GM23338 (cell line): ENCODE data around the gene SLC25A15. TPM values are rescaled to one million over a fixed set of nuclear protein-coding genes. Genes with fewer than 3 reads are reported as not detected.

Experiments
- ATAC-seq: fragments of 200-7000 bp; cut with Tn5 transposase; 3 replicates; pipeline ENCODE4 v1.9.1; 2020
- DNase-seq: peaks from one replicate; pipeline ENCODE4 v3.0.0-alpha.2; 2015; ENCODE audit warnings: low spot score
- H2AFZ ChIP-seq: fragments of 200-600 bp; sonication (generic); 2 replicates; pipeline ENCODE4 v1.8.0; 2016; ENCODE audit warnings: antibody characterized with exemption, mild to moderate bottlenecking, moderate library complexity
- H3F3A ChIP-seq: fragments of 200-600 bp; sonication (generic); replicated peaks from 2 replicates; pipeline ENCODE4 v1.8.0; 2017; ENCODE audit warnings: antibody characterized with exemption, mixed run types, low read depth
- H3K27ac ChIP-seq: fragments of 200-600 bp; sonication (generic); 2 replicates; pipeline ENCODE4 v1.6.1; 2016; ENCODE audit warnings: low read depth
- H3K27me3 ChIP-seq: fragments of 200-600 bp; sonication (generic); 2 replicates; pipeline ENCODE4 v1.8.0; 2016; ENCODE audit warnings: mild to moderate bottlenecking, mixed run types, moderate library complexity; ENCODE audit not compliant: insufficient read depth
- H3K36me3 ChIP-seq: fragments of 200-600 bp; sonication (generic); 2 replicates; pipeline ENCODE4 v1.8.0; 2016; ENCODE audit warnings: mild to moderate bottlenecking; ENCODE audit not compliant: insufficient read depth
- H3K4me1 ChIP-seq: fragments of 200-600 bp; sonication (generic); 2 replicates; pipeline ENCODE4 v1.8.0; 2016; ENCODE audit warnings: mild to moderate bottlenecking, moderate library complexity; ENCODE audit not compliant: insufficient read depth
- H3K4me2 ChIP-seq: fragments of 200-600 bp; sonication (generic); 2 replicates; pipeline ENCODE4 v1.7.1; 2017; ENCODE audit warnings: mixed run types
- H3K4me3 ChIP-seq: fragments of 200-600 bp; sonication (generic); 2 replicates; pipeline ENCODE4 v1.6.1; 2016; ENCODE audit warnings: mixed run types
- H3K79me2 ChIP-seq: fragments of 200-600 bp; sonication (generic); replicated peaks from 2 replicates; pipeline ENCODE4 v1.8.0; 2017; ENCODE audit warnings: mild to moderate bottlenecking; ENCODE audit not compliant: insufficient read depth
- H3K9me2 ChIP-seq: fragments of 200-600 bp; sonication (generic); 2 replicates; pipeline ENCODE4 v1.8.0; 2017; ENCODE audit not compliant: insufficient read depth
- H4K20me1 ChIP-seq: fragments of 200-600 bp; sonication (generic); replicated peaks from 2 replicates; pipeline ENCODE4 v1.8.0; 2017; ENCODE audit warnings: mild to moderate bottlenecking; ENCODE audit not compliant: insufficient read depth
- H3K27ac Mint-ChIP-seq: 2 replicates; pipeline ENCODE4 v1.8.0; 2020; ENCODE audit warnings: inconsistent platforms, mild to moderate bottlenecking, moderate library complexity, mixed read lengths
- H3K27me3 Mint-ChIP-seq: 3 replicates; pipeline ENCODE4 v1.8.0; 2022; ENCODE audit warnings: low read depth, mild to moderate bottlenecking, moderate library complexity, mixed read lengths, inconsistent platforms; ENCODE audit not compliant: insufficient read depth, poor library complexity
- H3K36me3 Mint-ChIP-seq: 3 replicates; pipeline ENCODE4 v1.8.0; 2021; ENCODE audit warnings: low read depth, mild to moderate bottlenecking, inconsistent platforms, moderate library complexity, mixed read lengths
- H3K4me1 Mint-ChIP-seq: 3 replicates; pipeline ENCODE4 v1.8.0; 2020; ENCODE audit warnings: mild to moderate bottlenecking, inconsistent platforms, mixed read lengths
- H3K4me3 Mint-ChIP-seq: 3 replicates; pipeline ENCODE4 v1.8.0; 2021; ENCODE audit warnings: moderate library complexity, mild to moderate bottlenecking, inconsistent platforms, mixed read lengths
- H3K9me3 Mint-ChIP-seq: 3 replicates; pipeline ENCODE4 v1.8.0; 2020; ENCODE audit warnings: moderate library complexity, mild to moderate bottlenecking, inconsistent platforms, mixed read lengths
- CREB1 ChIP-seq: fragments of 250-450 bp; sonication (Bioruptor Pico); IDR thresholded peaks from 2 replicates; pipeline ENCODE4 v1.5.0; 2020; ENCODE audit warnings: low read depth, mild to moderate bottlenecking, moderate library complexity
- CTCF ChIP-seq, 2 experiments: fragments of 200-600 bp in 1 of 2; sonication (generic) in 1 of 2; conservative IDR thresholded peaks; 2 replicates each; pipeline versions ENCODE4 v1.5.1 to v1.6.1; 2016 to 2017; ENCODE audit warnings: antibody characterized with exemption in 2 of 2, low read depth in 2 of 2, mild to moderate bottlenecking in 2 of 2, moderate library complexity in 1 of 2
- EZH2 ChIP-seq: fragments of 200-600 bp; sonication (generic); IDR thresholded peaks from one replicate; pipeline ENCODE4 v1.8.0; 2017; ENCODE audit warnings: antibody characterized with exemption, mild to moderate bottlenecking, low read depth; ENCODE audit not compliant: unreplicated experiment
- EZH2phosphoT487 ChIP-seq: fragments of 200-600 bp; sonication (generic); IDR thresholded peaks from one replicate; pipeline ENCODE4 v1.8.1; 2018; ENCODE audit warnings: antibody characterized with exemption; ENCODE audit not compliant: unreplicated experiment
- JUNB ChIP-seq: IDR thresholded peaks from one replicate; pipeline ENCODE4 v1.6.1; 2016; ENCODE audit warnings: antibody characterized with exemption; ENCODE audit not compliant: unreplicated experiment
- NANOG ChIP-seq: IDR thresholded peaks from 2 replicates; pipeline ENCODE4 v1.6.1; 2016; ENCODE audit warnings: antibody characterized with exemption, borderline replicate concordance
- POLR2AphosphoS5 ChIP-seq: IDR thresholded peaks from 2 replicates; pipeline ENCODE4 v1.6.1; 2016; ENCODE audit warnings: antibody characterized with exemption, low read depth
- REST ChIP-seq: IDR thresholded peaks from one replicate; pipeline ENCODE4 v1.6.1; 2018; ENCODE audit warnings: antibody characterized with exemption; ENCODE audit not compliant: unreplicated experiment
- STAT1 ChIP-seq: IDR thresholded peaks from one replicate; pipeline ENCODE4 v1.6.1; 2016; ENCODE audit warnings: antibody characterized with exemption; ENCODE audit not compliant: unreplicated experiment
- ZNF114 ChIP-seq: fragments of 250-450 bp; sonication (Bioruptor Pico); IDR thresholded peaks from 2 replicates; pipeline ENCODE4 v1.5.0; 2020; ENCODE audit warnings: mild to moderate bottlenecking, moderate library complexity
- ZNF331 ChIP-seq: fragments of 250-450 bp; sonication (Bioruptor Pico); IDR thresholded peaks from 2 replicates; pipeline ENCODE4 v1.5.0; 2020; ENCODE audit warnings: low read depth, mild to moderate bottlenecking, moderate library complexity
- ZNF462 ChIP-seq: fragments of 250-450 bp; sonication (Bioruptor Pico); IDR thresholded peaks from 2 replicates; pipeline ENCODE4 v1.5.0; 2020; ENCODE audit warnings: mild to moderate bottlenecking, moderate library complexity
- polyA plus RNA-seq: library from polyadenylated mRNA; unstranded; fragments of >200 nt; fragmentation: Nextera tagmentation; extraction: Ambion mirVana; gene quantifications from 2 replicates; pipeline ENCODE4 v1.2.1, GENCODE V29; 2016
- total RNA-seq: library from RNA; depleted of rRNA; stranded (reverse); fragments of >200 nt; shearing (Covaris generic); gene quantifications from 2 replicates; pipeline ENCODE4 v1.2.3, GENCODE V29; 2014
- TF ChIP-seq, protein P1 (sequence below): IDR thresholded peaks from 2 replicates; pipeline ENCODE4 v1.6.1; 2016; ENCODE audit warnings: antibody characterized with exemption

The SLC25A15 gene
- total and polyA plus RNA-seq, 2 experiments from 2014 or later: 6.5 to 32.6 TPM

GRCh38 chr13:40786568-40786996 is 2.8 kb upstream of the SLC25A15 start:
- H3K36me3 Mint-ChIP-seq: no peaks in the 10 kb centered on the region; the same call in 2 of the 3 replicates
- H3K27ac Mint-ChIP-seq: no peak overlapping the region
- ATAC-seq: no peak
- DNase-seq: no peak
- Histone ChIP-seq H2AFZ (no peak overlapping the region), H3K27ac (no peak overlapping the region), H3K9me2 (no peaks in the 10 kb centered on the region), H3K79me2 (no peaks in the 10 kb centered on the region), H3K27me3 (no peaks in the 10 kb centered on the region), H4K20me1 (no peaks in the 10 kb centered on the region), H3K4me3 (no peak overlapping the region), H3K36me3 (no peaks in the 10 kb centered on the region), H3F3A (0 out of 2 replicates have a peak, but pooled peaks cover 10% of the 10 kb centered on the region), H3K4me1 (peaks cover 7% of the 10 kb centered on the region; the same call in 1 of the 2 replicates), H3K4me2 (no peak overlapping the region)
- no peaks in the 10 kb centered on the region for H3K9me3 Mint-ChIP-seq
- H3K27me3 Mint-ChIP-seq: peaks cover 2% of the 10 kb centered on the region
- H3K4me3 Mint-ChIP-seq: no peak overlapping the region
- TF ChIP-seq CTCF (conservative IDR thresholded peaks at IDR 0.05; ENCODE audit: low read depth in 2 of 2): no peak
- TF ChIP-seq ZNF462: no peak
- no peak for TF ChIP-seq NANOG
- TF ChIP-seq, protein P1, sequence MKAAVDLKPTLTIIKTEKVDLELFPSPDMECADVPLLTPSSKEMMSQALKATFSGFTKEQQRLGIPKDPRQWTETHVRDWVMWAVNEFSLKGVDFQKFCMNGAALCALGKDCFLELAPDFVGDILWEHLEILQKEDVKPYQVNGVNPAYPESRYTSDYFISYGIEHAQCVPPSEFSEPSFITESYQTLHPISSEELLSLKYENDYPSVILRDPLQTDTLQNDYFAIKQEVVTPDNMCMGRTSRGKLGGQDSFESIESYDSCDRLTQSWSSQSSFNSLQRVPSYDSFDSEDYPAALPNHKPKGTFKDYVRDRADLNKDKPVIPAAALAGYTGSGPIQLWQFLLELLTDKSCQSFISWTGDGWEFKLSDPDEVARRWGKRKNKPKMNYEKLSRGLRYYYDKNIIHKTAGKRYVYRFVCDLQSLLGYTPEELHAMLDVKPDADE: no peak
- TF ChIP-seq REST: no peak
- TF ChIP-seq CREB1 (CRISPR knock-in tag): no peak
- TF ChIP-seq ZNF331 (CRISPR knock-in tag): no peak
- TF ChIP-seq POLR2AphosphoS5: no peak
- no peak for TF ChIP-seq JUNB
- no peak for TF ChIP-seq STAT1
- no peak for TF ChIP-seq EZH2
- no peak for TF ChIP-seq EZH2phosphoT487
- TF ChIP-seq ZNF114 (CRISPR knock-in tag): no peak
- H3K4me1 Mint-ChIP-seq: no peaks in the 10 kb centered on the region
